ENCODE data around the gene WWC2. TPM values are rescaled to one million over a fixed set of nuclear protein-coding genes. Genes with fewer than 3 reads are reported as not detected.

Gene WWC2
- total RNA-seq, 1 experiment from 2014 or later, result 39.1 TPM

GRCh38 chr4:183257808-183258207 lies 158.8 kb downstream of the WWC2 start (continued):
- TF ChIP-seq CTCF (IDR thresholded peaks at IDR 0.05 in 2 of 3, conservative IDR thresholded peaks at IDR 0.05 in 1 of 3; ENCODE audit: borderline replicate concordance in 1 of 3, insufficient read depth in 1 of 3, low read depth in 2 of 3, low read length in 2 of 3) (no peak), EZH2phosphoT487 (IDR thresholded peaks at IDR 0.05; ENCODE audit: borderline replicate concordance) (no peak), JUND (IDR thresholded peaks at IDR 0.05) (no peak), RAD21 (IDR thresholded peaks at IDR 0.05; ENCODE audit: low read depth) (no peak), EGR1 (IDR thresholded peaks at IDR 0.05; ENCODE audit: low read depth) (no peak)

- BruUV-seq (replicated peaks), result no TSS peak
- ATAC-seq (no peak), DNase-seq (ENCODE audit: low read depth, low spot score) (no peak)
- POLR2A ChIA-PET, result no interaction called here
- TF ChIP-seq CBX3 (IDR thresholded peaks at IDR 0.05; ENCODE audit: low read depth), result no peak
- no peak for TF ChIP-seq POLR2A (IDR thresholded peaks at IDR 0.05; ENCODE audit: borderline replicate concordance, extremely low read depth, insufficient read depth, insufficient read length)
- TF ChIP-seq RAD21 (IDR thresholded peaks at IDR 0.05; ENCODE audit: low read depth), result no peak
- no peak for TF ChIP-seq SIN3A (IDR thresholded peaks at IDR 0.05; ENCODE audit: low read depth)
- TF ChIP-seq ELF1 (IDR thresholded peaks at IDR 0.05; ENCODE audit: borderline replicate concordance, low read depth), result no peak
- TF ChIP-seq REST (IDR thresholded peaks at IDR 0.05; ENCODE audit: low read depth), result no peak
- no peak for TF ChIP-seq SRF (IDR thresholded peaks at IDR 0.05; ENCODE audit: low read depth)
- no peak for TF ChIP-seq ATF3 (IDR thresholded peaks at IDR 0.05)
- TF ChIP-seq FOSL1 (IDR thresholded peaks at IDR 0.05; ENCODE audit: low read depth), result no peak
- TF ChIP-seq MAX (IDR thresholded peaks at IDR 0.05), result no peak
- no peak for TF ChIP-seq EZH2phosphoT487 (IDR thresholded peaks at IDR 0.05; ENCODE audit: borderline replicate concordance)
- no peak for TF ChIP-seq CEBPB (IDR thresholded peaks at IDR 0.05; ENCODE audit: low read depth)
- TF ChIP-seq ZFX (IDR thresholded peaks at IDR 0.05), result no peak
- no peak for TF ChIP-seq CTCF (IDR thresholded peaks at IDR 0.05 in 2 of 3, conservative IDR thresholded peaks at IDR 0.05 in 1 of 3; ENCODE audit: borderline replicate concordance in 1 of 3, insufficient read depth in 1 of 3, low read depth in 2 of 3, low read length in 2 of 3)
- TF ChIP-seq POLR2AphosphoS5 (IDR thresholded peaks at IDR 0.05; ENCODE audit: low read depth, low read length), result no peak
- no peak for TF ChIP-seq SP1 (IDR thresholded peaks at IDR 0.05; ENCODE audit: low read depth)
- Histone ChIP-seq H3K27me3 (ENCODE audit: insufficient read depth, low read length) (no peaks in the 10 kb centered on the region), H4K20me1 (ENCODE audit: insufficient read depth) (no peaks in the 10 kb centered on the region), H3K27ac (ENCODE audit: low read depth, low read length) (no peak overlapping the region), H3K9me2 (ENCODE audit: insufficient read depth) (no peaks in the 10 kb centered on the region), H3K4me1 (ENCODE audit: control insufficient read depth in 1 of 2, insufficient read depth in 2 of 2, low read length in 2 of 2) (peaks cover 0 to 4% of the 10 kb centered on the region in 2 experiments; a peak in 2 of 4 replicates), H3K36me3 (ENCODE audit: control insufficient read depth in 1 of 2, insufficient read depth in 2 of 2, low read length in 2 of 2) (peaks cover 2 to 13% of the 10 kb centered on the region in 2 experiments; a peak in 1 of 4 replicates), H3K4me3 (replicated peaks in 1 of 2; ENCODE audit: low read depth in 1 of 2, low read length in 2 of 2) (no peak overlapping the region), H3K79me2 (ENCODE audit: insufficient read depth, low read length) (no peaks in the 10 kb centered on the region), H3K4me2 (ENCODE audit: low read length) (no peak overlapping the region), H3K9me3 (ENCODE audit: control insufficient read depth in 1 of 2, insufficient read depth in 1 of 2, low read depth in 1 of 2, low read length in 2 of 2) (no peaks in the 10 kb centered on the region), H3K9ac (ENCODE audit: low read length) (no peak overlapping the region), H2AFZ (ENCODE audit: low read depth, low read length, poor library complexity, severe bottlenecking) (no peak overlapping the region)
- RAD21 ChIA-PET (ENCODE audit: low non-redundant PET in 1 of 2, low total read pairs in 2 of 2, uncharacterized antibody in 2 of 2, unreplicated experiment in 2 of 2), result no interaction called here
- CTCF ChIA-PET, result interaction anchor here (1.2 to 2.4 kb wide), 6 partner anchors 15 to 336 kb away, joined by 3 to 47 read pairs (median 8); no protein-coding TSS in a partner anchor
- intact Hi-C loops (cut with micrococcal nuclease), result loop anchor here (10.0 kb wide), 2 partner anchors 456 to 904 kb away; no protein-coding TSS in a partner anchor
Measured at GRCh38 chr4:183260491-183261151, 161.6 kb downstream of the WWC2 start.
